OCI-LY7 (cell line): ENCODE measurements around the gene RASAL3. TPM values are rescaled to one million over a fixed set of nuclear protein-coding genes. Genes with fewer than 3 reads are reported as not detected.
A peak's percentile ranks its signal among the peaks of the same experiment; 100 is the strongest.

Experiments
- BruUV-seq: library from RNA; stranded (reverse); fragments of 400-500 nt; replicated peaks from 2 replicates; lab custom pipeline; 2021; lab: Mats Ljungman, UMichigan
- CTCF ChIA-PET: fragments of 300-600 bp; sonication (Branson Sonifier 250); formaldehyde crosslinking; loops from one replicate; lab custom pipeline; 2022; ENCODE audit warnings: antibody characterized with exemption; ENCODE audit not compliant: unreplicated experiment; lab: Charles Lee
- POLR2A ChIA-PET: fragments of 300-600 bp; sonication (Branson Sonifier 250); formaldehyde crosslinking; loops from one replicate; lab custom pipeline; 2022; ENCODE audit warnings: antibody characterized with exemption; lab: Charles Lee
- DNase-seq: peaks from one replicate; pipeline ENCODE4 v3.0.0-alpha.2; 2015; ENCODE audit warnings: low spot score
- H2AFZ ChIP-seq: fragments of 200-600 bp; sonication (generic), shearing (Covaris generic); 2 replicates; pipeline ENCODE4 v1.6.1; 2014; ENCODE audit warnings: mild to moderate bottlenecking, antibody characterized with exemption, low read length, moderate library complexity
- H3K27ac ChIP-seq: fragments of 200-600 bp; sonication (generic); 2 replicates; pipeline ENCODE4 v1.5.1; 2014; ENCODE audit warnings: mixed run types, low read depth, mild to moderate bottlenecking, moderate library complexity, low read length, inconsistent platforms; ENCODE audit not compliant: poor library complexity, severe bottlenecking
- H3K36me3 ChIP-seq: fragments of 200-600 bp; sonication (generic); 2 replicates; pipeline ENCODE4 v1.6.1; 2014; ENCODE audit warnings: mild to moderate bottlenecking, antibody characterized with exemption, low read length, moderate library complexity, mixed read lengths; ENCODE audit not compliant: insufficient read depth
- H3K4me1 ChIP-seq: fragments of 200-600 bp; sonication (generic); 2 replicates; pipeline ENCODE4 v1.5.1; 2014; ENCODE audit warnings: mild to moderate bottlenecking, low read length; ENCODE audit not compliant: insufficient read depth, poor library complexity, severe bottlenecking
- H3K4me2 ChIP-seq: fragments of 200-600 bp; sonication (generic); 2 replicates; pipeline ENCODE4 v1.6.1; 2014; ENCODE audit warnings: mild to moderate bottlenecking, low read length
- H3K4me3 ChIP-seq: fragments of 200-600 bp; sonication (generic); 2 replicates; pipeline ENCODE4 v1.5.1; 2014; ENCODE audit warnings: mild to moderate bottlenecking, low read depth, low read length; ENCODE audit not compliant: poor library complexity, severe bottlenecking
- H3K79me2 ChIP-seq: fragments of 200-600 bp; sonication (generic); 2 replicates; pipeline ENCODE4 v1.6.1; 2016; ENCODE audit warnings: low read depth, mild to moderate bottlenecking, low read length, moderate library complexity, mixed read lengths; ENCODE audit not compliant: insufficient read depth
- H3K9me2 ChIP-seq: fragments of 200-600 bp; sonication (generic); 2 replicates; pipeline ENCODE4 v1.6.1; 2016; ENCODE audit warnings: mild to moderate bottlenecking, low read length, mixed read lengths; ENCODE audit not compliant: insufficient read depth
- H3K9me3 ChIP-seq: fragments of 200-600 bp; sonication (generic); 2 replicates; pipeline ENCODE4 v1.6.1; 2014; ENCODE audit warnings: mild to moderate bottlenecking, mixed run types, low read length, mixed read lengths
- H4K20me1 ChIP-seq: fragments of 200-600 bp; sonication (generic); 2 replicates; pipeline ENCODE4 v1.6.1; 2014; ENCODE audit warnings: mild to moderate bottlenecking, antibody characterized with exemption, low read length, moderate library complexity, mixed read lengths; ENCODE audit not compliant: insufficient read depth
- EZH2phosphoT487 ChIP-seq: fragments of 200-600 bp; sonication (generic); IDR thresholded peaks from 2 replicates; pipeline ENCODE4 v1.6.1; 2018; ENCODE audit warnings: low read depth, borderline replicate concordance, mild to moderate bottlenecking, mixed run types, antibody characterized with exemption, low read length, moderate library complexity, mixed read lengths
- intact Hi-C: fragments of 100-400 bp; cut with micrococcal nuclease; formaldehyde crosslinking; loops from one replicate; pipeline ENCODE4 v1.10.0; 2022; ENCODE audit not compliant: unreplicated experiment
- total RNA-seq, 2 experiments: library from RNA; depleted of rRNA in 1 of 2; stranded (reverse); fragments of >200 nt in 1 of 2; shearing (Covaris generic) in 1 of 2; gene quantifications; 2 replicates each; pipeline ENCODE4 v1.2.3, GENCODE V29; 2014 to 2022
- TF ChIP-seq, protein P1 (sequence below): fragments of 200-600 bp; sonication (generic); conservative IDR thresholded peaks from 2 replicates; pipeline ENCODE4 v1.5.1; 2014; ENCODE audit warnings: mild to moderate bottlenecking, antibody characterized with exemption, low read length, moderate library complexity, mixed read lengths

RASAL3 gene
- total RNA-seq, 2 experiments from 2014 or later, result 28.3 to 53.3 TPM

DNA sequence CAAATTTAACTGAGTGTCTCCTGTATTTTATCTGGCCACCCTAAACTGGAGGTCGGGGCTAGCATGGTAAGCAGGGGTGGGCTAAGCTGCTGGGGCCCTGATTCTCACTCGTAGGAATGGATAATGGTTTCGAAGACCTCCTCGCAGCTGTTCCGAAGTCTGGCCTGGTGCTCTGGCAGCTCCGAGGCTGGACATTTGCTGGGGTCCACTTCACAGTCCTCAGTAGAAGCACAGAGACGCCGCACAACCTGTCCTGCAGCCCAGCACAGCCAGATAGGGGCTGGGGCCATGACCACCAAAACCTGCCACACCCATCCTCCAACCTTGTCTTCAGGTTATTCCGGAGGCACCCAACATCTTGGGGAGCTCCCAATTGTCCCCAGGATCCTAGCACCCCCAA is 8.3 kb downstream of the RASAL3 start:
- no peaks in the 10 kb centered on the region for H3K4me1 ChIP-seq
- POLR2A ChIA-PET, result no interaction called here

GRCh38 chr19:15453906-15454860 is 10.2 kb downstream of the RASAL3 start:
- Histone ChIP-seq H3K9me2 (no peaks in the 10 kb centered on the region), H3K4me3 (no peak overlapping the region), H3K36me3 (peaks cover 60% of the 10 kb centered on the region), H4K20me1 (no peaks in the 10 kb centered on the region), H3K4me1 (peaks cover 2% of the 10 kb centered on the region), H2AFZ (no peak overlapping the region), H3K79me2 (no peaks in the 10 kb centered on the region), H3K9me3 (no peaks in the 10 kb centered on the region), H3K27ac (no peak overlapping the region), H3K4me2 (no peak overlapping the region)
- CTCF ChIA-PET, result no interaction called here
- TF ChIP-seq, protein P1, sequence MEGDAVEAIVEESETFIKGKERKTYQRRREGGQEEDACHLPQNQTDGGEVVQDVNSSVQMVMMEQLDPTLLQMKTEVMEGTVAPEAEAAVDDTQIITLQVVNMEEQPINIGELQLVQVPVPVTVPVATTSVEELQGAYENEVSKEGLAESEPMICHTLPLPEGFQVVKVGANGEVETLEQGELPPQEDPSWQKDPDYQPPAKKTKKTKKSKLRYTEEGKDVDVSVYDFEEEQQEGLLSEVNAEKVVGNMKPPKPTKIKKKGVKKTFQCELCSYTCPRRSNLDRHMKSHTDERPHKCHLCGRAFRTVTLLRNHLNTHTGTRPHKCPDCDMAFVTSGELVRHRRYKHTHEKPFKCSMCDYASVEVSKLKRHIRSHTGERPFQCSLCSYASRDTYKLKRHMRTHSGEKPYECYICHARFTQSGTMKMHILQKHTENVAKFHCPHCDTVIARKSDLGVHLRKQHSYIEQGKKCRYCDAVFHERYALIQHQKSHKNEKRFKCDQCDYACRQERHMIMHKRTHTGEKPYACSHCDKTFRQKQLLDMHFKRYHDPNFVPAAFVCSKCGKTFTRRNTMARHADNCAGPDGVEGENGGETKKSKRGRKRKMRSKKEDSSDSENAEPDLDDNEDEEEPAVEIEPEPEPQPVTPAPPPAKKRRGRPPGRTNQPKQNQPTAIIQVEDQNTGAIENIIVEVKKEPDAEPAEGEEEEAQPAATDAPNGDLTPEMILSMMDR, result peak; percentile 41
- TF ChIP-seq EZH2phosphoT487, result no peak
- POLR2A ChIA-PET, result interaction anchor here (0.5 kb wide), 1 partner anchor 13 kb away, joined by 3 read pairs; no protein-coding TSS in a partner anchor
- BruUV-seq, result no TSS peak
- intact Hi-C loops, result no loop called here
- DNase-seq, result no peak

More for the DNA sequence above, 8.3 kb downstream of the RASAL3 start:
- Histone ChIP-seq H3K36me3 (peaks cover 76% of the 10 kb centered on the region), H3K27ac (no peak overlapping the region), H2AFZ (no peak overlapping the region), H3K9me2 (no peaks in the 10 kb centered on the region), H4K20me1 (no peaks in the 10 kb centered on the region), H3K4me2 (no peak overlapping the region), H3K79me2 (no peaks in the 10 kb centered on the region), H3K4me3 (no peak overlapping the region), H3K9me3 (no peaks in the 10 kb centered on the region)
- BruUV-seq, result no TSS peak
- intact Hi-C loops, result no loop called here
- no peak for DNase-seq
- CTCF ChIA-PET, result no interaction called here
- TF ChIP-seq, protein P1, result no peak
- TF ChIP-seq EZH2phosphoT487, result no peak
